Right lung (tissue), 5 donors: ENCODE data around the gene NECTIN1. TPM values are rescaled to one million over a fixed set of nuclear protein-coding genes. Genes with fewer than 3 reads are reported as not detected.

Experiments used
- DNase-seq, 2 donors: peaks; one replicate each; pipeline ENCODE4 v3.0.0-alpha.2; 2013
- polyA plus RNA-seq, 5 donors: library from polyadenylated mRNA; unstranded; fragments of 120-200 nt; gene quantifications; one replicate each; pipeline versions ENCODE4 v1.2.1 to v1.2.3, GENCODE V29; 2013; ENCODE audit warnings: inconsistent platforms in 1 of 5, low replicate concordance in 1 of 5; ENCODE audit not compliant: insufficient read length in 5 of 5, insufficient read depth in 1 of 5

NECTIN1 gene
- polyA plus RNA-seq, 5 donors = 13.5 to 22.0 (median 16.6) TPM

DNA sequence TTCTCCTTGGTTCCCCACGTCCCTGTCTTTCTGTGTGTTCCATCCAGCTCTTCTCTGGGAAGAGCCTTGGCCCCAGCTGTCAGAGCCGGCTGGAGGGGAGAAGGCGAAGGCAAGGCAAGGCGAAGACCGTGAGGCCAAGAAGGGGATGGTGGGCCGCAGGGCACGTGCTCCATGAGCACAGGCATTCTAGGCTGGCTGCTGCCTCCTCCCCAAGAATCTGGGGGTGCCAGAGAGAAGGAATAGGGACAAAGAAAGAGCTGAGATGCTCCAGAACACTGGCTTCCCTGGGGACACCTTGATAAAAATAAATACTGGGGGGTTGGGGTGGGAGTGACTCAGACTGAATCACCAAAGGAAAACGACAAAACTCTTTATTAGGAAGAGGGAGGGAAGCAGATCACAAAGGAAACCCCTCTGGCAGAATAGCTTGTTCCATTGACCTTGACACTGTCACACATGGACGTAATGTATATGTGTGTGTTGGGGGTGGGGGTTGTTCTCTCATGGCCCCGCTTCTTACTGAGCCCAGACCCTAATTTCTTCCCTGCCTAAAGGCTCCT lies 52.5 kb downstream of the NECTIN1 start:
- DNase-seq = no peak

DNA sequence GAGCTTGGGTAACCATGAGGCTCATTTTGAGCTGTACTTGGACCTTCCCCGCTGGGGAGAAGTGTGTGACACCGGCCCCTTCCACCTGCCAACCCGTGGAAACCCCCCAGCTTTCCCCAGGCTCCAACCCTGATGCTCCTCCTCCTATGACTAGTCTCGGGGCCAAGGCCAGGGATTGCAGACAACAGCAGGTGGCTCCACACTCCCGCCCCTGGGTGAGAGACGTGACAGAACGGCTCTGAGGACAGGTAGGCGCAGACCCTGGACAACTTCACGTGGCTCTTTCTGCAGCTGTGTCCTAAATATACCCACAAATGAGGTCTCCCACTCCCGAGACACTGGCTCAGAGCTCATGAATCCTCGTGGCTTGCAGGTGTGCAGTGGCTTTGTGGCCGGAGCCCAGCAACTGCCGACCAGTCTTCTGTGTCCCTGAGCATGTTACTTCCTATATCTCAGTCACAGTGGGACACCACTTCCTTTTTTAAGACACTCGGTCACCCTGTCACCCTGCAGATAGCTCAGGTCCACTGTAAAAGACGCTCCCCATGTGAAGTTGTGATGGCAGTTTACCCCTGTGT lies 55.2 kb downstream of the NECTIN1 start:
- DNase-seq = no peak

DNA sequence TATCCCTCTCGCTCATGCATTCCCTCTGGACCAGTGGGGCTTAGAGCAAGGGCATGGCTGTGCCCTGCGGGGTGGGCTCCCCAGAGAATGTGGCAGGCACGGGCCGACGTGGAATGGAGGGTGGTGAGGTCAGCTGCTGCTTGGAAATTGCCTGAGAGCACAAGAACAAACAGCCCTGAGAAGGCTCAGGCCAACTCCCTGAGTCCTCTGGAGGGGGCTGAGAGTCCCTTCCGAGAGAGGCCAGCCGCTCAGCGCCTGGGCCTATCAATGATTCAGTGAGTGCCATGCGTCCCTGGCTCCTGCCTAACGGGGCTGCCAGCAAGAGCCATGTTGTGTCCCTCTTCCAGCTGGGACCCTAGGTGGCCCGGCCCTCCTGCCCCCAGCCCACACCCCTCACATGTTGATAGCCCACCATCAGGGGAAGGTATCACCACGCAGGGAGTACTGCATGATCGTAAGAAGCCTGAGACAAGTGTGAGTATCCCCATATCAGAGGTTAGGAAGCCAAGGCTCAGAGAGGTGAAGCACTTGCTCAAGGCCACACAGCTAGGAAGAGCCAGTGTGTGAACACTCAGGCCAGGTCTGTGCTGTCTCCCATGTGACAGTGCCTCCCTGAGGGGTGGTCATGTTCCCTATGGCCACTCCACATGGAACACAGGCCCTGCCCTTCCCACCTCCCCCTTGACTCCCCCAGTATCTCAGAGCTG lies 55.8 kb downstream of the NECTIN1 start:
- DNase-seq = no peak

DNA sequence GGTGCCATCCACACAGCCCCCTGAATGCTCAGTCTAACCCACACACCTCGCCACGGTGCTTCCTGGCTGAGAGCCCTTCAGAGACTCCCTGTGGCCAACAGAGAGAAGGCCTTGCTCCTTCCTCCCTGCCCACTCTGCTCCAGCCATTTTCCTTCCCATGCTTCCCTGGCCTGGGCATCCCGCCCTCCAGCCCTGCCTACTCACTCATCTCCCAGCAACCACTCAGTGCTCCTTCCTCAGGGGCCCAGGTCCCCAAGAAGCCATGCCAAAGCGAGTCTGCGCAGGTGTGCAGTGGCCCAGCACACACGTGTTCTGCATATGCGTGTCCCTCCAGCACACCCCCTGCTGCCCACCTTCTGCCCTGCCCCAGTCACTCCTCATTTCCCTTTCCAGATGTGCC lies 56.4 kb downstream of the NECTIN1 start:
- no peak for DNase-seq

DNA sequence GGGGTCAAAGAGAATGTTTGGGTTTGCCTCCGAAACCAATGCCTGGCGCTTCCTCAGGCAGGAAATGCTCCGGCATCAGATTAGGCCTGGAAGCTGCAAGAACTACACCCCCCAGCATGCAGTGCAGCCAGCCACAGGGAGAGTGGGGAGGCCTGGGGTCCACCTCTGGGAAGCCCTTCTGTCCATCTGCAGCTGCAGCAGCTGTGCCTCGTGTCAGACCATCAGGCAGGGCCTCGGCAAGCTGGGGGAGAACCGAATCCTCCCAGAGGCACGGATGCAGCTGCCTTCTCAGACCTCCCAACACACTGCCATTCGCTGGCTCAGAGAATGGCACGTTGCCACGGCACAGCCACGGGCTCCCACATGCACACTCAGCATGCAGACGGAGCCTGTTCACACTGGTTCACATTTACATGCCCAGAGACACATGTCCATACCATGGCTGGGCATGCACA lies 57.4 kb downstream of the NECTIN1 start:
- DNase-seq = peak; percentile 48 to 77

- DNase-seq = peak; percentile 95
Measured at GRCh38 chr11:119671051-119671450, 57.9 kb downstream of the NECTIN1 start.

DNA sequence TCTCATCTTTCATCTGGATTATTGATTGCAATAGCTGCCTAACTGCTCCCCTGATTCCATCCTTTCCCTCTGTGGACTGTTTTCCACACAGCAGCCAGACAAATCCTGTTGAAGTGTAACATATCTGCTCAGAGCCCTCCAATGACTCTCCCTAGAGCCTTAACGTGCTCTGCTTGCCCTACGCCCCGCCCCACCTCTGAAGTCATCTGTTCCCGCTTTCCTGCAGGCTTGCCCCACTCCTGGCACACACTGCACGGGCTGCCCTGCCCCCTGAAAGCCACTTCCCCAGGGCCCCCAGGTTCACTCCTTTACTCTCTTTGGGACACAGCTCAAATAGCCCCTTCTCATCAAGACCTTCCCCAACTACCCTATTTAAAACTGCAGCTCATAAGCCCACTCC lies 59.5 kb downstream of the NECTIN1 start:
- DNase-seq = no peak

GRCh38 chr11:119668676-119669075 lies 60.3 kb downstream of the NECTIN1 start:
- DNase-seq = no peak

- peak in 1 of 2 donors; percentile 65 for DNase-seq
Measured at GRCh38 chr11:119666463-119667131, 62.4 kb downstream of the NECTIN1 start.

GRCh38 chr11:119666061-119666460 lies 62.9 kb downstream of the NECTIN1 start:
- DNase-seq = no peak

- no peak for DNase-seq
Measured at GRCh38 chr11:119664701-119665420, 64.1 kb downstream of the NECTIN1 start.

- peak in 1 of 2 donors; percentile 40 for DNase-seq
Measured at GRCh38 chr11:119664063-119664572, 64.9 kb downstream of the NECTIN1 start.

DNA sequence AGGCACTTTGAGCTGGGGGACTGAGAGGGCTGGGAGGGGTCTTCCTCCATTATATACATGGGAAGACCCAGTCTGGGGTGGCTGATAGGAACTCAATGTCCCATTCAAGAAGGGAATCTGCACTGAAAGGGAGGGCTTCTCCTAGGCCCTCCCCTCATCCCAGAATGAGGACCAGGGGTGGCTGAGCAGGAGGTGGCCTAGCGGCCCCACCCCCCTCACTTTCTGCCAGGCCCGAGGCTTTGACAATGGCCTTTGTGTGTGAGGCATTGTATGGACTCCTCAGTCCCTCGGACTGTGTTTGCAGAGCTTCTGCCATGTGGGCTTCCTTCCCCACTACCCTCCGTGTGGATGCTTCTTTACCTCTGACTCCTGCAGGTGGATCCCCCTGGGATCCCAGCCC lies 65.7 kb downstream of the NECTIN1 start:
- no peak for DNase-seq

- no peak for DNase-seq
Measured at GRCh38 chr11:119661226-119661625, 67.8 kb downstream of the NECTIN1 start.

- no peak for DNase-seq
Measured at GRCh38 chr11:119659971-119660723, 68.9 kb downstream of the NECTIN1 start.

DNA sequence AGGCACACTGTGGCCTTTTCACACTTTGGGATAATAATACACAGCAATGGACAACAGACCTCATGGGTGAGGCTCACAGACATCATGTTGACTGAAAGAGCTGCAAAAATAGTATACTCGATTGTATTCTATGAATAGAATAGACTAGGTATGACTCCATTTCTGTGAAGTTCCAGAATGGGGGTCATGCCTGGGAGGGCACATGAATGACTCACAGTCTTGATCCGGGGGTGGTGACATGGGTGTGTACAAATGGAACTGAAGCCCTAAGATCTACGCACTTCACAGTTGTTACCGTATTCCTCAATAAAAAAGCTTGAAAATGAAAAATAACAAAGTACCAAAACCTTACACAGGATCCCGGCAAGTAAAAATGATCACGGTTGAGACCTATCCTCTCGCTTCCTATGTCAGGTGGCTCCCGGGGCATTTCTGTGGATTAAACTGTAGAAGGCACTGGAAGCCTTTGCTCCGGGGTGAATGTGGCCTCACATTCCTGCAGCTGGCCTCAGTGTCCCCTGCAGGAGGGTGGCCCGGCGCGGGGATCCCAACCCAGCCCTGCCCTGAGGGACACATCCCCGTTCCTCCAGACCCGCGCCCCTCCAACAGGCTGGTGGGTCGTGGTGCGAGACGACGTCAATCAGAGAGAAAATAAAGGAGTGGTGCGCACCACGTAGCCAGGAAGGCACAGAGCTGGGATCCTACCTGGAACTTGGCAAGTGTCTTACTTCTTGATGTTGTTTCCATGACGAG lies 75.9 kb downstream of the NECTIN1 start:
- DNase-seq = no peak

DNA sequence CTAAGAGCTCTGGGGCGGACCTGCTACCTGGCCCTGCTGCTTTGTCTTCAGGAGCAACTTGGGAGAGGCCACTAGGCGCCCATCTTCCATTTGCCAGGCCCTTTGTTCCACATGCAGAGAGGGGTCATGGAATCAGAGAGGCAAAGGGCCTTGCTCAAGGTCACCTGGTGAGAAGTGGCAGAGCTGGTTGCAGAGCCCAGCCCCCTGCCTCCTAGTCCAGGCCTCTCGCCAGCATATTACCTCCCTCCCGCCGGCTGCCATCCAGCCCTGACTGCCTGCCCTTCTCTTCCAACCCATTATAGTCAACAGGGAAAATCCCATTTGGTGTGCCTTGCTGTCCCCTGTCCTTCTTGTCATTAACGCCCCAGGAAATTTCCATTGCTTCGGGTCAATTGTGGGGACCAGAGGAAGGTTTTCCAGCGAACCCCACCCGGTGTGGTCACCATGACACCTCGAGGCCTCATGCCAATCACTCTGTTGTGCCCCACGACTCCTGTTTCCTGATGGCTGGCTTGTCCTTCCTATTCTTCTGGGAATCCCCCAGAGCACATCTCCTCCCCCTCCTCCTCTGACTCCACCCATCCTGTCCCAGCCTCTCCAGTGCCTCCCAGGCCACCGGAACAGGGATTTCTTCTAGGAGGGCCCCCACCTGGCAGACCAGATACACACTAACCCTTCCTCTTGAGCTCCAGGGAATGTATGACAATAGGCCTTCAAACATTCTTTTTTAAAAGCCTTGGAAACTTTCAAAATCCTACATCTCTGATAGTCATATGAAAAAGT lies 77.0 kb downstream of the NECTIN1 start:
- DNase-seq = no peak

GRCh38 chr11:119650251-119650650 lies 78.7 kb downstream of the NECTIN1 start:
- DNase-seq = no peak

- no peak for DNase-seq
Measured at GRCh38 chr11:119647254-119647653, 81.7 kb downstream of the NECTIN1 start.
